GM19452 (cell line): ENCODE results near the gene NEXN.
"Not testable (repeated sequence)": the region's sequence is repeated elsewhere in the genome, so short reads cannot be mapped to it uniquely, and the experiment has no call there.

Experiments
- ATAC-seq: cut with Tn5 transposase; IDR thresholded peaks from one replicate; pipeline ENCODE4 v1.9.1; 2021; ENCODE audit not compliant: unreplicated experiment

NEXN gene

GRCh38 chr1:77905603-77906002, 17.2 kb downstream of the NEXN start:
- no peak for ATAC-seq

GRCh38 chr1:77906019-77906545, 17.7 kb downstream of the NEXN start:
- ATAC-seq = no peak

GRCh38 chr1:77906624-77907023, 18.2 kb downstream of the NEXN start:
- no peak for ATAC-seq

GRCh38 chr1:77910116-77910515, 21.7 kb downstream of the NEXN start:
- no peak for ATAC-seq

GRCh38 chr1:77918918-77919317, 30.5 kb downstream of the NEXN start:
- not testable (repeated sequence) for ATAC-seq

- no peak for ATAC-seq
These were observed 37.1 kb downstream of the NEXN start for GRCh38 chr1:77925518-77925917.

GRCh38 chr1:77925956-77926355, 37.5 kb downstream of the NEXN start:
- no peak for ATAC-seq

- ATAC-seq = peak; percentile 60
These were observed 38.3 kb downstream of the NEXN start for GRCh38 chr1:77926561-77927357.

- no peak for ATAC-seq
These were observed 39.0 kb downstream of the NEXN start for GRCh38 chr1:77927414-77927813.

- no peak for ATAC-seq
These were observed 41.4 kb downstream of the NEXN start for GRCh38 chr1:77929806-77930205.

- no peak for ATAC-seq
These were observed 50.2 kb downstream of the NEXN start for GRCh38 chr1:77938651-77939050.

- ATAC-seq = no peak
These were observed 52.6 kb downstream of the NEXN start for GRCh38 chr1:77940921-77941570.

GRCh38 chr1:77942400-77943140, 54.1 kb downstream of the NEXN start:
- no peak for ATAC-seq

- ATAC-seq = no peak
These were observed 56.9 kb downstream of the NEXN start for GRCh38 chr1:77945345-77945744.

- ATAC-seq = no peak
These were observed 60.5 kb downstream of the NEXN start for GRCh38 chr1:77948841-77949424.

GRCh38 chr1:77950873-77951272, 62.4 kb downstream of the NEXN start:
- ATAC-seq = no peak

- no peak for ATAC-seq
These were observed 62.9 kb downstream of the NEXN start for GRCh38 chr1:77951328-77951727.

- ATAC-seq = no peak
These were observed 65.5 kb downstream of the NEXN start for GRCh38 chr1:77953907-77954306.

- ATAC-seq = no peak
These were observed 66.1 kb downstream of the NEXN start for GRCh38 chr1:77954521-77954920.

- no peak for ATAC-seq
These were observed 67.3 kb downstream of the NEXN start for GRCh38 chr1:77955709-77956108.

GRCh38 chr1:77956464-77956863, 68.0 kb downstream of the NEXN start:
- ATAC-seq = no peak
